GM19099 (cell line): ENCODE results near the gene DLG2.

Source experiments
- POLR2A ChIP-seq: IDR thresholded peaks from 3 replicates; pipeline ENCODE4 v1.6.1; 2011; ENCODE audit warnings: low read depth; ENCODE audit not compliant: insufficient read length; ENCODE audit errors: extremely low read depth

The DLG2 gene

GRCh38 chr11:84212468-84213390, 1414.4 kb downstream of the DLG2 start:
- TF ChIP-seq POLR2A = no peak

DNA sequence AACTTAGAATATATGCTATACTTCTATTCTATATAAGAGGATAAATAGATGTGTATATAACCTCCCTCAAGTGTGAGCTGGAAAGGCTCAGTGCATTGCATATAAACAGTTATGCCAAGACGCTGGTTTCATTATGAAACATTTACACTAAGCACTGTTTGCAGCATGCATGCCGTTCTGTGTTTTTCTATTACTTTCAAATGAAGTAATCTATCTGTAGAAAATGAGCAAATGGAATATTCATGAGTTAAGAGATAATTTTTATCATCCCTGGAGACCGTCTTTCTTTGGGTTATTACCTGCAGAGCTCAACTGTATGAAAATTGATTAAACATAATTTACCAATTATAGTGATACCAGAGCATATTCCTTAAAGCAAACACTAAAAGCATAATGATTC, 1415.2 kb downstream of the DLG2 start:
- no peak for TF ChIP-seq POLR2A

- no peak for TF ChIP-seq POLR2A
Observed at GRCh38 chr11:84194696-84195095, 1432.4 kb downstream of the DLG2 start.

- no peak for TF ChIP-seq POLR2A
Observed at GRCh38 chr11:84193706-84194105, 1433.4 kb downstream of the DLG2 start.

DNA sequence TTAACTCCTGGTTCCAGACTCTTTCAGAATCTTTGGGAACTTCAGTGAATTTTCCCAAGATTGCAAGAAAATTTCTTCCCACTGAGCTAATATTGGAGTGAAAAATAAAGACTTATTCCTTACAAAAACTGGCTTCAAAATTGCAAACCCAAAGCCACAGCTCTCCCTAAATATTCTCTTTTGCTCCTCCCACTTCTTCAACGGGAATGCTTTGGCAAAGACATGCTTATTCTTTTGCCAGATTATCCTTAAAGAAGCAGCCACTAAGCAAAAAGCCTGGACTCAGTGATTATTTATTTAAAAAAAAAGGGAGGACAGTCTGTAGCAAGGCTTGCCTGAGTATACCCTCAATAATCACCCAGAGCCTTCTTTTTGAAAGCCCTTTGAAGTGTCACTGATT, 1438.6 kb downstream of the DLG2 start:
- no peak for TF ChIP-seq POLR2A

DNA sequence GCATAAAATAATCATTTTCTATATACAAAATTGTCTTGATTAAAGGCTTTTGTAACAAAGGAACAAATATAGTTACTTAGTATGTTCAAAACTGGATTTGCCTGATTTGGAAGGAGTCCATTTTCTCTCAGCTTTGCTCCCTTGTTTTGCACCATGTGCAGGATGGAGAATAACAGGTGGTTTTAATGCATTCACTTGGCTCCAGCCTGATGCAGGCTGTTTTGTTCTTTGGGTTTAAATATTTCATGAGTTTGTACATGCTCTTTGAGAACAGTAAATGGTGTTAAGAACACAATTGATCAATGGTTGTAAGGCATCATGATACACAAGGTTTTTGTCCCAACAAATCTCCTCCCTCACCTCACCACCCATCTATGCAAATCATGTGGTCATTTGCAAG, 1454.1 kb downstream of the DLG2 start:
- TF ChIP-seq POLR2A = no peak

GRCh38 chr11:84165139-84165538, 1462.0 kb downstream of the DLG2 start:
- TF ChIP-seq POLR2A = no peak

GRCh38 chr11:84164728-84165127, 1462.4 kb downstream of the DLG2 start:
- no peak for TF ChIP-seq POLR2A

- no peak for TF ChIP-seq POLR2A
Observed at GRCh38 chr11:84163116-84163515, 1464.0 kb downstream of the DLG2 start.

- no peak for TF ChIP-seq POLR2A
Observed at GRCh38 chr11:84157639-84158038, 1469.5 kb downstream of the DLG2 start.

GRCh38 chr11:84146826-84147225, 1480.3 kb downstream of the DLG2 start:
- TF ChIP-seq POLR2A = no peak

- no peak for TF ChIP-seq POLR2A
Observed at GRCh38 chr11:84145616-84146185, 1481.4 kb downstream of the DLG2 start.

GRCh38 chr11:84144531-84144930, 1482.6 kb downstream of the DLG2 start:
- TF ChIP-seq POLR2A = no peak

GRCh38 chr11:84142411-84142810, 1484.7 kb downstream of the DLG2 start:
- no peak for TF ChIP-seq POLR2A

DNA sequence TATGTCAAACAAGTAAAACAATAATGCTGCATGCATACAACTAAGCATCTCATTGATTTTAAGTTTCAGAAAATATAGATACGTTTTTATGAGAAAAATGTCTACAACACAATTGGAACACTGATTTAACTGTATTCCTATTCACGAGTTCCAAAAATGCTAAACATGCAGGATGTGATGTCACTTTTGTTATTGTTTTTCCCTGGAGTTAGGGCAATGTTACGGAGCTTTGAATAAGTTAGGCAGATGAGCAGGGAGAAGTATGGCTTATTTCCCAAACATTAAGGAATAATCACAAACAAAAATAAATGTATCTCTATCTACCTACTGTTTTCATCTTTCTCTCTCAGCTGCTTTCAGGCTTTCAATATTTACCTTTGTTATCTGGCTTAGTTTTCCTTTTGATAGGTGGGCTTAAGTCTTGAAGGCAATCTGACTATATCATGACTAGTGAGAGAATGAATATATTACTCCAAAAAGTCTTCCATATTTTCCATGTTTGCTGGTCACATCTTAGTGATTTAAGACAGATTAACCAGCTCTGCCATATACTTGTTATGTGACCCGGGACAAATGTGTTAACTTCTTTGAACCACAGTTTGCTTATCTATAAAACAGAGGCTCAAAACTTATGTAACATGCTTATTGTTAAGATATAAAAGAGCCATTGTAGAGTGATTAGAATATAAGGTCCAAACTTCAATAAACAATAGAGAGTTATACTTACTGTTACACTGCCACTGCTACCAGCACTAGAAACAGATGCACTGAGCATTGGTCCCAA, 1486.6 kb downstream of the DLG2 start:
- TF ChIP-seq POLR2A = no peak
